Neural progenitor cell (in vitro differentiated cells): ENCODE data around the gene FSTL4. TPM values are rescaled to one million over a fixed set of nuclear protein-coding genes. Genes with fewer than 3 reads are reported as not detected.

Source experiments
- DNase-seq: peaks from one replicate; pipeline ENCODE4 v3.0.0-alpha.2; 2016; ENCODE audit warnings: low spot score
- H2AFZ ChIP-seq: fragments of 200-600 bp; sonication (generic); replicated peaks from 2 replicates; pipeline ENCODE4 v1.6.1; 2016; ENCODE audit warnings: antibody characterized with exemption
- H3F3A ChIP-seq: fragments of 200-600 bp; sonication (generic); 2 replicates; pipeline ENCODE4 v1.6.1; 2016; ENCODE audit warnings: antibody characterized with exemption, low read depth
- H3K27ac ChIP-seq: fragments of 200-600 bp; sonication (generic); 2 replicates; pipeline ENCODE4 v1.5.1; 2016; ENCODE audit warnings: mild to moderate bottlenecking
- H3K27me3 ChIP-seq: fragments of 200-600 bp; sonication (generic); 2 replicates; pipeline ENCODE4 v1.6.1; 2016; ENCODE audit warnings: mild to moderate bottlenecking, moderate library complexity
- H3K36me3 ChIP-seq: fragments of 200-600 bp; sonication (generic); 2 replicates; pipeline ENCODE4 v1.5.1; 2016
- H3K4me1 ChIP-seq: fragments of 200-600 bp; sonication (generic); 2 replicates; pipeline ENCODE4 v1.6.1; 2016; ENCODE audit warnings: mixed run types
- H3K4me2 ChIP-seq: fragments of 200-600 bp; sonication (generic); 2 replicates; pipeline ENCODE4 v1.6.1; 2016
- H3K4me3 ChIP-seq: fragments of 200-600 bp; sonication (generic); 2 replicates; pipeline ENCODE4 v1.5.1; 2016
- H3K79me2 ChIP-seq: fragments of 200-600 bp; sonication (generic); 2 replicates; pipeline ENCODE4 v1.6.1; 2016; ENCODE audit warnings: low read depth
- H3K9ac ChIP-seq: fragments of 200-600 bp; sonication (generic); 2 replicates; pipeline ENCODE4 v1.6.1; 2016
- H3K9me3 ChIP-seq: fragments of 200-600 bp; sonication (generic); 2 replicates; pipeline ENCODE4 v1.5.1; 2016; ENCODE audit warnings: low read depth
- H4K20me1 ChIP-seq: fragments of 200-600 bp; sonication (generic); 2 replicates; pipeline ENCODE4 v1.6.1; 2016; ENCODE audit warnings: low read depth
- H3K27ac Mint-ChIP-seq: 3 replicates; pipeline ENCODE4 v1.8.0; 2021; ENCODE audit warnings: mixed read lengths
- H3K27me3 Mint-ChIP-seq: 2 replicates; pipeline ENCODE4 v1.8.0; 2022; ENCODE audit warnings: low read depth, mild to moderate bottlenecking, inconsistent platforms, moderate library complexity, mixed read lengths; ENCODE audit not compliant: insufficient read depth
- H3K36me3 Mint-ChIP-seq: 3 replicates; pipeline ENCODE4 v1.8.0; 2021; ENCODE audit warnings: mixed read lengths
- H3K4me1 Mint-ChIP-seq: 3 replicates; pipeline ENCODE4 v1.8.0; 2021; ENCODE audit warnings: mixed read lengths
- H3K4me3 Mint-ChIP-seq: 3 replicates; pipeline ENCODE4 v1.8.0; 2021; ENCODE audit warnings: mild to moderate bottlenecking, moderate library complexity, mixed read lengths
- H3K9me3 Mint-ChIP-seq: 3 replicates; pipeline ENCODE4 v1.8.0; 2020; ENCODE audit warnings: mixed read lengths
- CTCF ChIP-seq: fragments of 200-600 bp; sonication (generic); IDR thresholded peaks from 2 replicates; pipeline ENCODE4 v1.5.1; 2017; ENCODE audit warnings: antibody characterized with exemption, mild to moderate bottlenecking
- EZH2 ChIP-seq: fragments of 200-600 bp; sonication (generic); IDR thresholded peaks from 2 replicates; pipeline ENCODE4 v1.6.1; 2017; ENCODE audit warnings: antibody characterized with exemption, mild to moderate bottlenecking, moderate library complexity
- EZH2phosphoT487 ChIP-seq: fragments of 200-600 bp; sonication (generic); IDR thresholded peaks from 2 replicates; pipeline ENCODE4 v1.6.1; 2017; ENCODE audit warnings: antibody characterized with exemption
- total RNA-seq: library from RNA; depleted of rRNA; stranded (reverse); fragments of >200 nt; gene quantifications from 2 replicates; pipeline ENCODE4 v1.2.3, GENCODE V29; 2015; ENCODE audit warnings: low replicate concordance

FSTL4 gene
- total RNA-seq, 1 donor from 2014 or later, result 0.95 TPM

GRCh38 chr5:133471699-133472098 is 140.6 kb downstream of the FSTL4 start:
- H3K4me3 ChIP-seq, result no peak overlapping the region
- no peak overlapping the region for H3K9ac ChIP-seq
- H3K79me2 ChIP-seq, result no peaks in the 10 kb centered on the region
- no peaks in the 10 kb centered on the region for H3K36me3 ChIP-seq
- TF ChIP-seq CTCF (no peak), EZH2 (no peak), EZH2phosphoT487 (no peak)
- Mint-ChIP-seq H3K36me3 (no peaks in the 10 kb centered on the region), H3K27me3 (peaks cover 2% of the 10 kb centered on the region), H3K27ac (no peak overlapping the region), H3K9me3 (no peaks in the 10 kb centered on the region), H3K4me1 (peaks cover 5% of the 10 kb centered on the region), H3K4me3 (no peak overlapping the region)
- H2AFZ ChIP-seq, result no peak overlapping the region
- H3K4me1 ChIP-seq, result peaks cover 7% of the 10 kb centered on the region
- H3K27ac ChIP-seq, result no peak overlapping the region
- H3K27me3 ChIP-seq, result no peaks in the 10 kb centered on the region
- no peak overlapping the region for H3K4me2 ChIP-seq
- no peak for DNase-seq
- H3K9me3 ChIP-seq, result no peaks in the 10 kb centered on the region
- no peaks in the 10 kb centered on the region for H3F3A ChIP-seq
- H4K20me1 ChIP-seq, result no peaks in the 10 kb centered on the region

GRCh38 chr5:133470841-133471240 is 141.5 kb downstream of the FSTL4 start:
- no peaks in the 10 kb centered on the region for H4K20me1 ChIP-seq
- no peak for DNase-seq
- no peaks in the 10 kb centered on the region for H3K9me3 Mint-ChIP-seq
- TF ChIP-seq EZH2, result no peak
- TF ChIP-seq CTCF, result no peak
- TF ChIP-seq EZH2phosphoT487, result no peak
- no peaks in the 10 kb centered on the region for H3K36me3 Mint-ChIP-seq
- H3K27ac Mint-ChIP-seq, result no peak overlapping the region
- no peak overlapping the region for H3K27ac ChIP-seq
- no peaks in the 10 kb centered on the region for H3K79me2 ChIP-seq
- no peaks in the 10 kb centered on the region for H3F3A ChIP-seq
- H2AFZ ChIP-seq, result no peak overlapping the region
- H3K9me3 ChIP-seq, result no peaks in the 10 kb centered on the region
- peaks cover 5% of the 10 kb centered on the region for H3K4me1 Mint-ChIP-seq
- H3K4me3 ChIP-seq, result no peak overlapping the region
- no peak overlapping the region for H3K4me2 ChIP-seq
- H3K27me3 Mint-ChIP-seq, result peaks cover 2% of the 10 kb centered on the region
- H3K4me1 ChIP-seq, result peaks cover 7% of the 10 kb centered on the region
- no peak overlapping the region for H3K4me3 Mint-ChIP-seq
- no peak overlapping the region for H3K9ac ChIP-seq
- no peaks in the 10 kb centered on the region for H3K36me3 ChIP-seq
- no peaks in the 10 kb centered on the region for H3K27me3 ChIP-seq

- no peaks in the 10 kb centered on the region for H3K9me3 ChIP-seq
- no peak overlapping the region for H3K4me2 ChIP-seq
- H3K27ac Mint-ChIP-seq, result no peak overlapping the region
- H3K4me3 ChIP-seq, result no peak overlapping the region
- no peaks in the 10 kb centered on the region for H3F3A ChIP-seq
- peaks cover 7% of the 10 kb centered on the region for H3K4me1 ChIP-seq
- H3K27me3 Mint-ChIP-seq, result peaks cover 6% of the 10 kb centered on the region
- no peaks in the 10 kb centered on the region for H3K36me3 ChIP-seq
- no peak for DNase-seq
- no peak overlapping the region for H3K4me3 Mint-ChIP-seq
- no peak for TF ChIP-seq EZH2phosphoT487
- TF ChIP-seq CTCF, result no peak
- TF ChIP-seq EZH2, result no peak
- H3K27ac ChIP-seq, result no peak overlapping the region
- no peaks in the 10 kb centered on the region for H3K27me3 ChIP-seq
- H3K4me1 Mint-ChIP-seq, result peaks cover 3% of the 10 kb centered on the region
- no peaks in the 10 kb centered on the region for H4K20me1 ChIP-seq
- no peaks in the 10 kb centered on the region for H3K9me3 Mint-ChIP-seq
- H3K79me2 ChIP-seq, result no peaks in the 10 kb centered on the region
- H3K36me3 Mint-ChIP-seq, result no peaks in the 10 kb centered on the region
- H3K9ac ChIP-seq, result no peak overlapping the region
- no peak overlapping the region for H2AFZ ChIP-seq
Observed at GRCh38 chr5:133469846-133470245, 142.5 kb downstream of the FSTL4 start.

- Mint-ChIP-seq H3K9me3 (no peaks in the 10 kb centered on the region), H3K27ac (no peak overlapping the region), H3K4me3 (no peak overlapping the region), H3K27me3 (peaks cover 6% of the 10 kb centered on the region), H3K4me1 (no peaks in the 10 kb centered on the region), H3K36me3 (no peaks in the 10 kb centered on the region)
- Histone ChIP-seq H3K4me3 (no peak overlapping the region), H3K36me3 (no peaks in the 10 kb centered on the region), H3F3A (no peaks in the 10 kb centered on the region), H3K4me2 (no peak overlapping the region), H3K79me2 (no peaks in the 10 kb centered on the region), H3K9ac (no peak overlapping the region), H4K20me1 (no peaks in the 10 kb centered on the region), H3K4me1 (peaks cover 7% of the 10 kb centered on the region), H2AFZ (no peak overlapping the region), H3K27me3 (no peaks in the 10 kb centered on the region), H3K27ac (no peak overlapping the region), H3K9me3 (no peaks in the 10 kb centered on the region)
- no peak for TF ChIP-seq EZH2phosphoT487
- TF ChIP-seq EZH2, result no peak
- TF ChIP-seq CTCF, result no peak
- no peak for DNase-seq
Observed at GRCh38 chr5:133469252-133469651, 143.1 kb downstream of the FSTL4 start.
